GM12873 (cell line): ENCODE measurements around the gene ACP5.
A peak's percentile ranks its signal among the peaks of the same experiment; 100 is the strongest.

ENCODE experiments used
- CTCF ChIP-seq: IDR thresholded peaks from 2 replicates; pipeline ENCODE4 v1.5.1; 2012; ENCODE audit warnings: low read depth, mild to moderate bottlenecking, moderate library complexity, low read length, control low read depth; ENCODE audit not compliant: insufficient read depth; ENCODE audit errors: missing control alignments

ACP5 gene

GRCh38 chr19:11587302-11587974 lies 10.0 kb upstream of the ACP5 start:
- TF ChIP-seq CTCF: peak; percentile 93

- no peak for TF ChIP-seq CTCF
These were observed 8.9 kb upstream of the ACP5 start for GRCh38 chr19:11586331-11586730.

- no peak for TF ChIP-seq CTCF
These were observed 4.3 kb upstream of the ACP5 start for GRCh38 chr19:11581740-11582139.

GRCh38 chr19:11580116-11580515 lies 2.7 kb upstream of the ACP5 start:
- TF ChIP-seq CTCF: no peak

GRCh38 chr19:11578258-11579142 lies 1.1 kb upstream of the ACP5 start:
- TF ChIP-seq CTCF: no peak

- no peak for TF ChIP-seq CTCF
These were observed 1.2 kb downstream of the ACP5 start for GRCh38 chr19:11576227-11576626.

GRCh38 chr19:11574689-11575088 lies 2.8 kb downstream of the ACP5 start:
- no peak for TF ChIP-seq CTCF
